ENCODE data around the gene RSPH9.

RSPH9 gene

DNA sequence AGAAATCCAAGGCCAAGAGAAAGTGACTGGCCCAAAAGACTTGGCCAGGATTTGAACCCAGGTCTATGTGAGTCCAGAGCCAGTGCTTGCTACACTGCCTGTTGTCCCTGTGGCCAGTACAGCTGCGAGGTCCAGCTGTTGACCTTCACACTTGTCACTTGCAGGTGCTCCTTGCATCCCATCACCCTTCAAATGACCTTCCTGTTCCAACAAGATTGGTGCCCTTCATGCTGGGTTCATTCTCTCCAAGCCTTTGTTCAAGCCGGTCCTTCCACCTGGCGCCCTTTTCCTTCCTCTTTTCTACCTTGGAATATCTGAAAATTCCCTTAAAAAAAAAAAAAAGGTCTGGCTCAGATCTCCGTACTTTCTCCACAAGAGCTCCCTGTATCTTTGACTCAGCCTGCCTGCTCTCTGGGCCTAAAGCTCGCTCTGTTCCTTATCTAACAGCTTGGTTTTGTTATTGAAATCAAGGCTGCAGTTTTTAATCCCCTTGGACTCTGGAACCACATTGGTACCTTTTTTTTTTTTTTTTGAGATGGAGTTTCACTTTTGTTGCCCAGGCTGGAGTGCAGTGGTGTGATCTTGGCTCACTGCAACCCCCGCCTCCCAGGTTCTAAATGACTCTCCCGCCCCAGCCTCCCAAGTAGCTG is 64.9 kb downstream of the RSPH9 start:
- no peak overlapping the region for H2BK15ac ChIP-seq (replicated peaks; ENCODE audit: low read depth)
- H3K27ac ChIP-seq (ENCODE audit: low read depth, low read length) = no peak overlapping the region
- no CpG with 5 or more reads among the region's 7 CpGs for WGBS (ENCODE audit: extremely low coverage, insufficient coverage, low lambda C conversion rate)
- H3K56ac ChIP-seq (ENCODE audit: low read length) = no peak overlapping the region
- H4K5ac ChIP-seq (ENCODE audit: low read length) = no peak overlapping the region
- H2BK5ac ChIP-seq (ENCODE audit: low read length) = no peak overlapping the region
- no peak overlapping the region for H4K8ac ChIP-seq (ENCODE audit: low read depth, low read length)
- H3K4me1 ChIP-seq (ENCODE audit: control insufficient read depth, low read depth, low read length) = peaks cover 6% of the 10 kb centered on the region
- no peak overlapping the region for H2AK5ac ChIP-seq (ENCODE audit: low read length)
- no peak overlapping the region for H3K4ac ChIP-seq (ENCODE audit: low read depth, low read length)
- H3K79me1 ChIP-seq (ENCODE audit: low read length) = no peaks in the 10 kb centered on the region
- no peak for DNase-seq
- H3K23ac ChIP-seq (ENCODE audit: low read length) = no peak overlapping the region
- no peaks in the 10 kb centered on the region for H3K79me2 ChIP-seq (ENCODE audit: control insufficient read depth, insufficient read depth, low read length)
- no peak overlapping the region for H3K18ac ChIP-seq (ENCODE audit: low read length)
- H3K4me3 ChIP-seq (ENCODE audit: low read length) = no peak overlapping the region
- no peak overlapping the region for H3K4me2 ChIP-seq (ENCODE audit: low read length)
- no peak overlapping the region for H3K9ac ChIP-seq (ENCODE audit: low read length)
- H2BK120ac ChIP-seq (ENCODE audit: low read depth, low read length) = no peak overlapping the region
- no peaks in the 10 kb centered on the region for H3K36me3 ChIP-seq (ENCODE audit: control insufficient read depth, insufficient read depth, low read length)
- H3K27me3 ChIP-seq (ENCODE audit: insufficient read depth, low read length, poor library complexity) = no peaks in the 10 kb centered on the region

DNA sequence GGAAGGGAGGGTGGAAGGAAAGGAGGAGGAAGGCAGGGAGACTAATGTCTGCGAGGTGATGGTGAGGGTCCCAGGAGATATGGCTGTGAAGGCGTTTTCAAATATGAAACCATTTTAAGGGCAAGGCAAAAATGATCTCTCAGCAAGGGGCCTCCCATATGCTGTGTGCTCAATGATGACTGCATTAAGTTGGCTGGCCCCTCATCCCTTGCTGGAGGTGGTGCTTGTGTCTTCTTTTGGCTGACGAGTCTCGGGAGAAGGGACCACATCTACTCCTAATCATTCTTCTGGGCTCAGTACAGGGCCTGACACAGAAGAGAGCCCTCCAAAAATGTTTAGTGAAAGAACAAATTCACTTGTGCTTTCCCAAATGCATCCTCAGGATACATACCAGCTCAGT is 65.7 kb downstream of the RSPH9 start:
- Histone ChIP-seq H2BK15ac (replicated peaks; ENCODE audit: low read depth) (no peak overlapping the region), H3K23ac (ENCODE audit: low read length) (no peak overlapping the region), H2AK5ac (ENCODE audit: low read length) (no peak overlapping the region), H3K4me2 (ENCODE audit: low read length) (no peak overlapping the region), H3K4me3 (ENCODE audit: low read length) (no peak overlapping the region), H3K4me1 (ENCODE audit: control insufficient read depth, low read depth, low read length) (peaks cover 6% of the 10 kb centered on the region), H3K79me2 (ENCODE audit: control insufficient read depth, insufficient read depth, low read length) (no peaks in the 10 kb centered on the region), H3K27ac (ENCODE audit: low read depth, low read length) (no peak overlapping the region), H2BK120ac (ENCODE audit: low read depth, low read length) (no peak overlapping the region), H3K79me1 (ENCODE audit: low read length) (no peaks in the 10 kb centered on the region), H3K18ac (ENCODE audit: low read length) (no peak overlapping the region), H3K36me3 (ENCODE audit: control insufficient read depth, insufficient read depth, low read length) (no peaks in the 10 kb centered on the region), H2BK5ac (ENCODE audit: low read length) (no peak overlapping the region), H4K5ac (ENCODE audit: low read length) (no peak overlapping the region), H3K56ac (ENCODE audit: low read length) (no peak overlapping the region), H3K9ac (ENCODE audit: low read length) (no peak overlapping the region), H3K27me3 (ENCODE audit: insufficient read depth, low read length, poor library complexity) (no peaks in the 10 kb centered on the region), H3K4ac (ENCODE audit: low read depth, low read length) (no peak overlapping the region), H4K8ac (ENCODE audit: low read depth, low read length) (no peak overlapping the region)
- WGBS (ENCODE audit: extremely low coverage, insufficient coverage, low lambda C conversion rate) = no CpG with 5 or more reads among the region's 4 CpGs
- no peak for DNase-seq

DNA sequence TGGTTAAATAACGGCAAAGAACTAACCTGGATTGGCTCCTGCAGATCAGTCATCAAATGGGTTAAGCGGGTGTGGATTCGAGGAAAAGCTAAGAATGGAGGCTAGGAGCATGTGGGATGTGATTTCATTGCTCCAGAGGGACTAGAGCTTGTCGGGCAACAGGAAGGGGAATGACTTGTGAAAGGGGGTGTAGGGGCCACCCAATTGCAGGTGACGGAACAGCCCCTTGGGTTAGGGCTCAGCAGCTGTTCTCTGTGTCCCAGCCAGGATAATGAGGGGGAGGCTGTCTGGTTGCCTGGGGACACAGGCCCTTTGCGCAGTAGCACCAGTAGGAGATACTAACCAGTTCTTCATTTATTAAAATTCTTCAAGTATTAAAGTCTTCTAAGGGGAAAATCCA is 67.7 kb downstream of the RSPH9 start:
- no peaks in the 10 kb centered on the region for H3K27me3 ChIP-seq (ENCODE audit: insufficient read depth, low read length, poor library complexity)
- no peaks in the 10 kb centered on the region for H3K79me1 ChIP-seq (ENCODE audit: low read length)
- H3K56ac ChIP-seq (ENCODE audit: low read length) = no peak overlapping the region
- no peak overlapping the region for H3K18ac ChIP-seq (ENCODE audit: low read length)
- H3K4me2 ChIP-seq (ENCODE audit: low read length) = no peak overlapping the region
- no peak overlapping the region for H3K23ac ChIP-seq (ENCODE audit: low read length)
- no peak overlapping the region for H2BK120ac ChIP-seq (ENCODE audit: low read depth, low read length)
- no peak overlapping the region for H4K8ac ChIP-seq (ENCODE audit: low read depth, low read length)
- H3K79me2 ChIP-seq (ENCODE audit: control insufficient read depth, insufficient read depth, low read length) = no peaks in the 10 kb centered on the region
- no peak overlapping the region for H3K9ac ChIP-seq (ENCODE audit: low read length)
- no peak overlapping the region for H2BK15ac ChIP-seq (replicated peaks; ENCODE audit: low read depth)
- no peak overlapping the region for H2BK5ac ChIP-seq (ENCODE audit: low read length)
- whole genome bisulfite sequencing (ENCODE audit: extremely low coverage, insufficient coverage, low lambda C conversion rate) = no CpG with 5 or more reads among the region's 6 CpGs
- H2AK5ac ChIP-seq (ENCODE audit: low read length) = no peak overlapping the region
- H4K5ac ChIP-seq (ENCODE audit: low read length) = no peak overlapping the region
- H3K27ac ChIP-seq (ENCODE audit: low read depth, low read length) = no peak overlapping the region
- no peak for DNase-seq
- no peaks in the 10 kb centered on the region for H3K36me3 ChIP-seq (ENCODE audit: control insufficient read depth, insufficient read depth, low read length)
- H3K4me1 ChIP-seq (ENCODE audit: control insufficient read depth, low read depth, low read length) = no peaks in the 10 kb centered on the region
- H3K4me3 ChIP-seq (ENCODE audit: low read length) = no peak overlapping the region
- no peak overlapping the region for H3K4ac ChIP-seq (ENCODE audit: low read depth, low read length)

DNA sequence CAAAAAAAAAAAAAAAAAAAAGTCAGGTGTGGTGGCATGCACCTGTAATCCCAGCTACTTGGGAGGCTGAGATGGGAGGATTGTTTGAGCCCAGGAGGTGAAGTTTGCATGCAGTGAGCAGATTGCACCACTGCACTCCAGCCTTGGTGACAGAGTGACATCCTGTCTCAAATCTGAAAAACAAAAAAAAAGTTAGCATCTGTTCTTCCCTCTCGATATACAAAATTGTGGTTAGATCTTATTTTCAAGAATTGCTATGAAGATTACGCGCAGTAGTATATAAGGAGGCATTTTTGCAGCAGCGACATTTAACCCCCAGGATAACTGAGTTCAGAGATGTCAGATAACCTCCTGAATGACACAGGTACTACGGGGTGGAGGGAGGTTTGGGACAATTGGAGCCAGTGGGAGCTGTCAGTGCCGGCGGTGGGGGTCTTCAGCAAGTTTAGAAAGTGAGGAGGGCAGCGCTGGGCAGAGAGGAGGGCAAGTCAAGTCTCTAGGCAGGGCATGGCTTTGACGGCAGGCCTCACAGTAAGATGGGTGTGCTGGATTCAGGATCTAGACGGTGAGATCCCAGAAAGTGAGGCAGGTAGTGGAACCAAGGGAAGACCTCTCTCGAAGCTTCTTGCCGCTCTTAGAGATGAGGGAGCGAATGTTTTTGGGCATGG is 68.9 kb downstream of the RSPH9 start:
- H3K79me2 ChIP-seq (ENCODE audit: control insufficient read depth, insufficient read depth, low read length) = no peaks in the 10 kb centered on the region
- DNase-seq = no peak
- H3K4me2 ChIP-seq (ENCODE audit: low read length) = no peak overlapping the region
- H3K4ac ChIP-seq (ENCODE audit: low read depth, low read length) = no peak overlapping the region
- no peak overlapping the region for H2AK5ac ChIP-seq (ENCODE audit: low read length)
- H3K4me3 ChIP-seq (ENCODE audit: low read length) = no peak overlapping the region
- H3K9ac ChIP-seq (ENCODE audit: low read length) = no peak overlapping the region
- H3K36me3 ChIP-seq (ENCODE audit: control insufficient read depth, insufficient read depth, low read length) = no peaks in the 10 kb centered on the region
- H3K56ac ChIP-seq (ENCODE audit: low read length) = no peak overlapping the region
- no peak overlapping the region for H3K18ac ChIP-seq (ENCODE audit: low read length)
- no peak overlapping the region for H2BK15ac ChIP-seq (replicated peaks; ENCODE audit: low read depth)
- no peak overlapping the region for H4K8ac ChIP-seq (ENCODE audit: low read depth, low read length)
- no CpG with 5 or more reads among the region's 13 CpGs for WGBS (ENCODE audit: extremely low coverage, insufficient coverage, low lambda C conversion rate)
- no peaks in the 10 kb centered on the region for H3K27me3 ChIP-seq (ENCODE audit: insufficient read depth, low read length, poor library complexity)
- H3K27ac ChIP-seq (ENCODE audit: low read depth, low read length) = no peak overlapping the region
- no peaks in the 10 kb centered on the region for H3K79me1 ChIP-seq (ENCODE audit: low read length)
- no peak overlapping the region for H2BK5ac ChIP-seq (ENCODE audit: low read length)
- H3K23ac ChIP-seq (ENCODE audit: low read length) = no peak overlapping the region
- no peak overlapping the region for H2BK120ac ChIP-seq (ENCODE audit: low read depth, low read length)
- H3K4me1 ChIP-seq (ENCODE audit: control insufficient read depth, low read depth, low read length) = no peaks in the 10 kb centered on the region
- no peak overlapping the region for H4K5ac ChIP-seq (ENCODE audit: low read length)

DNA sequence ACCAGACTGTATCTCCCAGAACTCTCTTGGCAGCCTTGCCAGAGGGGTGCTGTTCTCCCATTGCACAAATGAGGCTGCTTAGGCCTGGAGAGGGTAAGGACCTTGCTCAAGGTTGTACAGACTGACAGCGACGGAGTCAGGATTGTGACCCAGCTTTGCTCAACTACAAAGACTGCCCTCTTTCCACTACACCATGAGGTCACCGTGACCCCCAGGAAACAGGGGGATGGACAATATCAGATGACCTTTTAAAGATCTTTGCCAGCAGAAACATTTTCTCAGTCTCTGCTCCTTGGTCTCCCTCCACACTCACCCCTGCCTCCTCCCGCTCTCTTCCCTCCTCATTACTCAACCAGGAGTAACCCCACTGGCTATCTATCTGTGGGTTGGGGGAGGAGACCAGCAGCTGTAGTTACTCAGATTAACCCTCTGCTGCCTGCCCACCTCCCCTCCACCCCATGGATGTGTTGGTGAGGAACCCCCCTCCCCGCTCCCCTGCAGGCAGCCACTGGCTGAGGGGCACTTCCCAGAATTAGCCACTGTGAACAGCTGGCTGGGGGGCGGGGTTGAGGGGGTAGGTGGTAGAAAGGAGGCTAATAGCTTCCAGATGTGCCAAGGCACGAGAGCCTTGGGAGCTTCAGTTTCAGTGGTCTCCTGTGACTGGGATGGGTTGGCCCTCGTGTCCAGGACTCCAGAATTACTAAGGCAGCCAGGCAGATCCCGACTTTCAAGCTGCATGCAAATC is 69.6 kb downstream of the RSPH9 start:
- Histone ChIP-seq H3K79me1 (ENCODE audit: low read length) (no peaks in the 10 kb centered on the region), H3K27ac (ENCODE audit: low read depth, low read length) (no peak overlapping the region), H2AK5ac (ENCODE audit: low read length) (no peak overlapping the region), H2BK5ac (ENCODE audit: low read length) (no peak overlapping the region), H3K4me2 (ENCODE audit: low read length) (no peak overlapping the region), H3K4ac (ENCODE audit: low read depth, low read length) (no peak overlapping the region), H3K4me3 (ENCODE audit: low read length) (no peak overlapping the region), H3K18ac (ENCODE audit: low read length) (no peak overlapping the region), H2BK15ac (replicated peaks; ENCODE audit: low read depth) (no peak overlapping the region), H3K79me2 (ENCODE audit: control insufficient read depth, insufficient read depth, low read length) (no peaks in the 10 kb centered on the region), H3K27me3 (ENCODE audit: insufficient read depth, low read length, poor library complexity) (no peaks in the 10 kb centered on the region), H3K9ac (ENCODE audit: low read length) (no peak overlapping the region), H2BK120ac (ENCODE audit: low read depth, low read length) (no peak overlapping the region), H4K8ac (ENCODE audit: low read depth, low read length) (no peak overlapping the region), H3K4me1 (ENCODE audit: control insufficient read depth, low read depth, low read length) (no peaks in the 10 kb centered on the region), H3K23ac (ENCODE audit: low read length) (no peak overlapping the region), H3K36me3 (ENCODE audit: control insufficient read depth, insufficient read depth, low read length) (no peaks in the 10 kb centered on the region), H4K5ac (ENCODE audit: low read length) (no peak overlapping the region), H3K56ac (ENCODE audit: low read length) (no peak overlapping the region)
- no peak for DNase-seq
- no CpG with 5 or more reads among the region's 9 CpGs for WGBS (ENCODE audit: extremely low coverage, insufficient coverage, low lambda C conversion rate)

Measured in mesendoderm (in vitro differentiated cells).